Neural crest cell (in vitro differentiated cells): ENCODE results near the gene PRR33. TPM values are rescaled to one million over a fixed set of nuclear protein-coding genes. Genes with fewer than 3 reads are reported as not detected.

Source experiments
- DNase-seq: peaks from one replicate; pipeline ENCODE4 v3.0.0; 2021; ENCODE audit warnings: low read depth, mixed read lengths, low spot score
- H3K27ac Mint-ChIP-seq: one replicate; pipeline ENCODE4 v1.8.0; 2021; ENCODE audit warnings: mild to moderate bottlenecking, mixed read lengths; ENCODE audit not compliant: unreplicated experiment
- H3K27me3 Mint-ChIP-seq: 2 replicates; pipeline ENCODE4 v1.8.0; 2021; ENCODE audit warnings: low read depth, mild to moderate bottlenecking, mixed read lengths
- H3K36me3 Mint-ChIP-seq: 2 replicates; pipeline ENCODE4 v1.8.0; 2021; ENCODE audit warnings: low read depth, mild to moderate bottlenecking, mixed read lengths
- H3K4me1 Mint-ChIP-seq: 2 replicates; pipeline ENCODE4 v1.8.0; 2021; ENCODE audit warnings: mixed read lengths
- H3K4me3 Mint-ChIP-seq: one replicate; pipeline ENCODE4 v1.8.0; 2021; ENCODE audit warnings: mild to moderate bottlenecking, mixed read lengths
- H3K9me3 Mint-ChIP-seq: 2 replicates; pipeline ENCODE4 v1.8.0; 2021; ENCODE audit warnings: mixed read lengths
- CTCF ChIP-seq: fragments of 200-600 bp; sonication (generic); conservative IDR thresholded peaks from 2 replicates; pipeline ENCODE4 v1.5.0; 2021; ENCODE audit warnings: antibody characterized with exemption, mild to moderate bottlenecking
- total RNA-seq: library from RNA; stranded (reverse); gene quantifications from 2 replicates; pipeline ENCODE4 v1.2.1, GENCODE V29; 2021

The PRR33 gene
- total RNA-seq, 1 donor from 2014 or later = not detected

- no peak for DNase-seq
- Mint-ChIP-seq H3K4me3 (no peak overlapping the region), H3K27ac (no peak overlapping the region), H3K27me3 (peaks cover 3% of the 10 kb centered on the region), H3K4me1 (peaks cover 4% of the 10 kb centered on the region), H3K36me3 (no peaks in the 10 kb centered on the region), H3K9me3 (no peaks in the 10 kb centered on the region)
- no peak for TF ChIP-seq CTCF
Observed at GRCh38 chr11:1869427-1870325, 22.0 kb downstream of the PRR33 start.

GRCh38 chr11:1868636-1869291 lies 22.9 kb downstream of the PRR33 start:
- no peaks in the 10 kb centered on the region for H3K36me3 Mint-ChIP-seq
- no peak overlapping the region for H3K4me3 Mint-ChIP-seq
- H3K27me3 Mint-ChIP-seq = peaks cover 3% of the 10 kb centered on the region
- peaks cover 11% of the 10 kb centered on the region for H3K4me1 Mint-ChIP-seq
- no peak for TF ChIP-seq CTCF
- no peak for DNase-seq
- no peaks in the 10 kb centered on the region for H3K9me3 Mint-ChIP-seq
- H3K27ac Mint-ChIP-seq = peak overlapping the region; percentile 43

GRCh38 chr11:1868056-1868635 lies 23.5 kb downstream of the PRR33 start:
- Mint-ChIP-seq H3K4me3 (no peak overlapping the region), H3K27ac (peak overlapping the region; percentile 27), H3K36me3 (no peaks in the 10 kb centered on the region), H3K4me1 (peaks cover 11% of the 10 kb centered on the region), H3K9me3 (no peaks in the 10 kb centered on the region), H3K27me3 (peaks cover 3% of the 10 kb centered on the region)
- no peak for DNase-seq
- TF ChIP-seq CTCF = no peak

DNA sequence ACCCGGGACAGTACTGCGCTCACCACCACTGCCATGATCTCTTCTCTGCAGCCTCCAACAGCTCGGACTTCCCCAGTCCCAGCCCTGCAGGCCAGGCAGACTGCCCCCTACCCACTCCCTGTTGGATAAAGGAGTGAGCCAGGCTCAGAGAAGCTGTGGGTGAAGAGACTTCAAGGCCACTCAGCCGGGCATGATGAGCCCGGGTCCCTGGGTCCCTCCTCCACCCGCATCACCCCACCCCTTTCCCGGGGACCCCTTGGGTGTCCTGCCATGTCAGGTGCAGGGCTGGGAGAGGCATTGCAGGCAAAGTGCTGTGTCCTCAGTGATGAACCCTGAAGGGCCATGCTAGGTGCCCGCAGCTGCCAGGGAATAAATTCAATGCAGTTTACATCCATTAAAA lies 24.3 kb downstream of the PRR33 start:
- peaks cover 5% of the 10 kb centered on the region for H3K27me3 Mint-ChIP-seq
- no peak overlapping the region for H3K27ac Mint-ChIP-seq
- H3K9me3 Mint-ChIP-seq = no peaks in the 10 kb centered on the region
- no peak for DNase-seq
- no peak for TF ChIP-seq CTCF
- no peaks in the 10 kb centered on the region for H3K36me3 Mint-ChIP-seq
- H3K4me1 Mint-ChIP-seq = peaks cover 11% of the 10 kb centered on the region
- H3K4me3 Mint-ChIP-seq = no peak overlapping the region

DNA sequence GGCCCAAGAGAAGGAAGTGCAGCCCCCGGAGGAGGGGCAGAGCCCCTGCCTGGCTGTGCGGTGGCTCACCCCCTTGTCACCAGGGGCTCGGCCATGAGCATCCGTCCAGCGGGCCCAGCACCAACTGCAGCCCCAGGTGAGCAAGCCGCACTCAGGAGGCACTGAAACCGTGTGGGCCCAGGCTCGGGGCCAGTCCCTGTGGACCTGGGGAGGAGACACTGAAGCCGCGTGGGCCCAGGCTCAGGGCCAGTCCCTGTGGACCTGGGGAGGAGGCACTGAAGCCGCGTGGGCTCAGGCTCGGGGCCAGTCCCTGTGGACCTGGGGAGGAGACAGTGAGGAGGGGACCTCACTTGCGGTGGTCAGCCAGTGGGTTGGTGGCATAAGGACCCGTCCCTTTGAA lies 24.9 kb downstream of the PRR33 start:
- H3K36me3 Mint-ChIP-seq = no peaks in the 10 kb centered on the region
- peaks cover 11% of the 10 kb centered on the region for H3K4me1 Mint-ChIP-seq
- no peaks in the 10 kb centered on the region for H3K9me3 Mint-ChIP-seq
- no peak for DNase-seq
- no peak overlapping the region for H3K27ac Mint-ChIP-seq
- H3K4me3 Mint-ChIP-seq = no peak overlapping the region
- TF ChIP-seq CTCF = no peak
- H3K27me3 Mint-ChIP-seq = peaks cover 5% of the 10 kb centered on the region
